ENCODE measurements around the gene CORIN.

GRCh38 chr4:47718696-47719095 lies 119.2 kb downstream of the CORIN start:
- no peak for TF ChIP-seq CTCF (conservative IDR thresholded peaks at IDR 0.05; ENCODE audit: low read length)
- no peak for TF ChIP-seq EZH2phosphoT487 (IDR thresholded peaks at IDR 0.05; ENCODE audit: borderline replicate concordance)

Data from Loucy (cell line).